SIG-M5 treated with dmso at 0.1 percent for 504 hours (cell line): ENCODE data around the gene LINC01488.

Experiments used
- DNase-seq: peaks from one replicate; lab custom pipeline; 2025; ENCODE audit not compliant: unreplicated experiment; lab: John Stamatoyannopoulos, UW

LINC01488 gene

GRCh38 chr11:69463181-69463994 is 18.1 kb upstream of the LINC01488 start:
- no peak for DNase-seq

- DNase-seq = no peak
Measured at GRCh38 chr11:69463995-69464960, 17.2 kb upstream of the LINC01488 start.

- no peak for DNase-seq
Measured at GRCh38 chr11:69465236-69466000, 16.0 kb upstream of the LINC01488 start.

GRCh38 chr11:69466039-69466438 is 15.4 kb upstream of the LINC01488 start:
- DNase-seq = no peak

- DNase-seq = no peak
Measured at GRCh38 chr11:69467196-69467595, 14.3 kb upstream of the LINC01488 start.

- no peak for DNase-seq
Measured at GRCh38 chr11:69467646-69468045, 13.8 kb upstream of the LINC01488 start.

GRCh38 chr11:69468221-69468620 is 13.2 kb upstream of the LINC01488 start:
- DNase-seq = no peak

- no peak for DNase-seq
Measured at GRCh38 chr11:69468911-69469885, 12.3 kb upstream of the LINC01488 start.

- DNase-seq = no peak
Measured at GRCh38 chr11:69470301-69470700, 11.2 kb upstream of the LINC01488 start.

- DNase-seq = no peak
Measured at GRCh38 chr11:69470793-69471728, 10.4 kb upstream of the LINC01488 start.

- DNase-seq = no peak
Measured at GRCh38 chr11:69471729-69472540, 9.5 kb upstream of the LINC01488 start.

- DNase-seq = no peak
Measured at GRCh38 chr11:69472541-69473275, 8.8 kb upstream of the LINC01488 start.

GRCh38 chr11:69473276-69473845 is 8.1 kb upstream of the LINC01488 start:
- DNase-seq = no peak

GRCh38 chr11:69474736-69475135 is 6.7 kb upstream of the LINC01488 start:
- no peak for DNase-seq

- DNase-seq = no peak
Measured at GRCh38 chr11:69475141-69475865, 6.2 kb upstream of the LINC01488 start.

- DNase-seq = no peak
Measured at GRCh38 chr11:69475866-69476471, 5.5 kb upstream of the LINC01488 start.
